H4 (cell line): ENCODE data around the gene CDH13. TPM values are rescaled to one million over a fixed set of nuclear protein-coding genes. Genes with fewer than 3 reads are reported as not detected.

ENCODE experiments used
- DNase-seq: peaks from one replicate; pipeline ENCODE4 v3.0.0-alpha.2; 2015; ENCODE audit warnings: low spot score
- total RNA-seq: library from RNA; depleted of rRNA; stranded (reverse); fragments of >200 nt; shearing (Covaris generic); gene quantifications from 2 replicates; pipeline ENCODE4 v1.2.3, GENCODE V29; 2014

Gene CDH13
- total RNA-seq, 1 experiment from 2014 or later: not detected

DNA sequence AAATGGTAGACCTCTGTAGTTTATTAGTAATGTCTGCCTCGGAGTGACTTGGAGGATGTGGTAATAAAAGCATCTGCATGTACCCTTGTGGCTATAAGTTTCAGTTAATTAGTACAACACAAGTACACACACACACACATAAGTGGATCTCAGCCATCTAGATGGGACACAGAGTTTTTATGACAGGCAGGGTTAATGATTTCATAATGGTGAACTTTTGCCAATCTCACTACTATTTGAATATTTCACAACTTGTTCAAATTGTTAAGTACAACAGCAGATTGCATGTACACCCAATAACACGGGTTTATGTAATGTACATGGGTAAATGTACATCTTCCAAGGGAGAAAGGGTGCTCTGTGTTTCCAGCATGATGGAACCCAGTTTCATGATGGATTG, 669.7 kb downstream of the CDH13 start:
- no peak for DNase-seq

GRCh38 chr16:83298541-83298940, 671.8 kb downstream of the CDH13 start:
- DNase-seq: no peak

- no peak for DNase-seq
Measured at GRCh38 chr16:83300326-83300725, 673.6 kb downstream of the CDH13 start.

DNA sequence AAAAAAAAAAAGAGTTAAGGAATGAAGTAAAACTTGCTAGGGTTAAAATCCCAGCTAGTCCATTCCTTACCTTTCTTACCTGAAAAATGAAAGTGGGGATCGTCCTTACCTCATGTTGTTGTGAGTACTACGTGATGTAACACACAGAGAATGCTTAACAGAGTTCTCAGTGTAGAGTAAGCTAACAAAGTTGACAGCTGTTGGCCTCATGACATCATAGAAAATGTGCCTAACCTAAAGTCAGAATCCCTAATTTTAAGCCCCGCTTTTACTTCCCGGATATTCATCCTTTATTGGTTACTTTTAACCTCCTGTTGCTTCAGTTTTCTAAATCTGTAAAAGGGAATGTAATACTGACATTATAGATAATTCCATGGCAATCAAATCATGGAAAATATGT, 675.2 kb downstream of the CDH13 start:
- DNase-seq: no peak

DNA sequence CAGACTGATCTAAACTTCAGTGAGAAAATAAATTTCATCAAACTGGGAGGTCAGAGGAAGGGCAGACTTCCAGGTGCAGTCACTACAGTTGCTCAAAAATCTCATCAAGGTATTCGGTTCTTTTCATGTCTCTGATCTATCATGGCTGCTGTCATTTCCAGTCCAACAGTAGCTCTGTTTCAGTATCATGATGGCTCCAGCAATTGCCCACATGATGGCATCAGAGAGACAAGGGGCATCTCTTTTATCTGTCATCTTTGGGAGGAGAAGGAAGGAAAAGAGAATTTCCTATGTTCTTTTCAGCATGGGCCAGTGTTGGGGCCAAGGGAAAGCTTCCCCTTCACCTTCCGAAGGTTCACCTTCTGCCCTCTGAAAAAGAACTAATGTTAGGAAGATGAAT, 676.1 kb downstream of the CDH13 start:
- no peak for DNase-seq

- peak; percentile 15 for DNase-seq
Measured at GRCh38 chr16:83305092-83305491, 678.3 kb downstream of the CDH13 start.

DNA sequence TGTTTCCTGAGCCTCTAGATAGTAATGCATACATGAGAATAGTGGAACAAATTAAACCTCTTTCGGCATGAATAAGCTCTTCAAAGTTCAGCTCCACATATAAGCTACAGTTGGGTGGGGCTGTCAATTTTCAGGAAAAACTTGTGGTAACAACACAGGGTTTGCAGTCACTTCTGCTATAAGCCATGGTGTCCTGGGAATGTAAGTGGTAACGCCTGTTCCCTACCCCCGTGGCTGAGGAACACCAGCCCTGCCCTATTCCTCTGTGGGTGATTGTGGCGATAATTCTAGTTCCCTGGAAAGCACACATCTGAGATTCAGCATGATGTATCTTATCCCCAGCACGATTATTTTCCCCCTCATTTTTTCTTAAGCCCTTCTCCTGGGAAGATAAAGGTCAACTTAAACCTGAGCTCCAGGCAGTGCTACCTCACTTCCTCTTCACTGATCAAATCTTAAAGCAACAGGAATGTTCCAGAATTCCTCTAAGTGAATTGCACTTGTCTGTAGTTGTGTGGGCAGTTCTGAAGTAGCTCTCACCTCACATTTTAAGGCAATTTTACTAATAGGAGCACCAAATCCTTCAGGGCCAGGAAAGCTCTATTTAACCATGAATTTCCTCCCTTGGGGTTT, 680.3 kb downstream of the CDH13 start:
- DNase-seq: no peak

DNA sequence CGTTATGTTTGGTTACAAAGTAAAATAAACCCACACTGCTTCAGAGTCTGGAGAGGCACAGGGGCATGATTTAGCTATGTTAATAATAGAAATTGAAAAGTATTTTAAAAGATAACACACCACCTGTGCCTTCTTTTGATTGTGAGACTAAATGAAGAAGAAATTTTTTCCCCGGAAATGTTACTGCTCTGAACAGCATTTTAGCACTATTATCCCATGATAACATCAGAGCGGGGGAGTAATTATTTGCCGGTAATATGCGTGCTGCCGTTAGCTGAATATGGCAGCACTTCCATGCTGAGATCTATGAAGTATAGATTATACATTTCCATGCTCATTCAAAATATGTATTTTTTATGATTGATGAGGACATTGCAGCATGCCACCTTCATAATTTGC, 680.8 kb downstream of the CDH13 start:
- DNase-seq: no peak

GRCh38 chr16:83308414-83308813, 681.6 kb downstream of the CDH13 start:
- DNase-seq: no peak

DNA sequence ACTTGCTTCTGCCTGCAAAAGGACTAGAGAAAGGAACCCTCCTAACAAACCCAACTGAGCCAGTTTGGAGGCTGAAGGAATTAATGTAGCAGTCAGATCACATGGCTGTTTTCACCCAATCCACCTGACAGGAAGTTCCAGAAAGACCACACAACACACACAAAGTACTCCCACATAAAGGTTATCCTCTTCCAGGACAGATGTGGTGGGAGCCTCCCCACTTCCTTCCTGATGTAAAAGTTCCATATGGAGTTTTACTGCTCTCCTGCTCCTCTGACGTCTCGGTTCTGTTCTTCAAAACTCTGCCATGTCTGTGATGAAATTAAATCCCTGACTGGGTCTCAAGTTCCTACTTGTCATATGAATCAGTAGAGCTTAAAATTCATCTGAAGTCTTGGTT, 684.0 kb downstream of the CDH13 start:
- DNase-seq: no peak

DNA sequence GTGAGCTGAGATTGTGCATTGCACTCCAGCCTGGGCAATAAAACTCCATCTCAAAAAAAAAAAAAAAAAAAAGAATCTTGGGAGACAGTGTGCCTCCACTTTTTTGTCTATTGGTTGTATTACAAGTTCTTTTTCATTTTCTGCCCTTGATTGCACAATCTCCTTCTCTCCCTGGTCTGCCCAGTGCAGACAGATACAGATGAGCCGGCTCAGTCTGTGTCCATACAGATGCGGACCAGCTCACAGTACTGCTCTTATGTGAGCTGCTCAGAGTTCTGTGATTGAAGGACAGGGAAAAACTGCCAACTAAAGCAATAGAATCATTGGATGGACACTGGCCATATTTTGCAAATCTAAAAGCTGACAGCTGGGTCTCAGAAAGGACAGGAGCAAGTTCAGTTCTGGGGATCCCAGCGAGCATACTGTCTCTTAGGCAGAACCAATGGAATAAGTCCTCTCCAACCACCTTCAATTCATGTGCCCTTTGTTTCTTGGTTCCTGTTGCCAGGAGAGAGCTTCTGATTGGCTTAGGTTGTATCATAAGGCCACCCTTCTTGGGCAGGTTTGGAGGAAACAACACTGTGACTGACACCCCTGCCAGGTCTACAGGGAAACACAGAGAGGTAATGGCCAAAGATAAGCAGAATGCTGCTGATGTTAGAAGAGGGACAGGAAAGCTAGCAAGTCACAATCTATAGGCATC, 685.4 kb downstream of the CDH13 start:
- DNase-seq: no peak

- no peak for DNase-seq
Measured at GRCh38 chr16:83312718-83313245, 686.0 kb downstream of the CDH13 start.

- no peak for DNase-seq
Measured at GRCh38 chr16:83315271-83315670, 688.5 kb downstream of the CDH13 start.

GRCh38 chr16:83316458-83316857, 689.7 kb downstream of the CDH13 start:
- DNase-seq: no peak

- DNase-seq: no peak
Measured at GRCh38 chr16:83318390-83318789, 691.6 kb downstream of the CDH13 start.

GRCh38 chr16:83328936-83329335, 702.2 kb downstream of the CDH13 start:
- DNase-seq: no peak

GRCh38 chr16:83329441-83329840, 702.7 kb downstream of the CDH13 start:
- DNase-seq: no peak

- no peak for DNase-seq
Measured at GRCh38 chr16:83330251-83330650, 703.5 kb downstream of the CDH13 start.

GRCh38 chr16:83335076-83335475, 708.3 kb downstream of the CDH13 start:
- DNase-seq: no peak

- no peak for DNase-seq
Measured at GRCh38 chr16:83336603-83337002, 709.8 kb downstream of the CDH13 start.

- DNase-seq: no peak
Measured at GRCh38 chr16:83338138-83338537, 711.4 kb downstream of the CDH13 start.

- DNase-seq: peak; percentile 44
Measured at GRCh38 chr16:83338941-83339340, 712.2 kb downstream of the CDH13 start.

GRCh38 chr16:83343935-83344366, 717.2 kb downstream of the CDH13 start:
- peak; percentile 69 for DNase-seq
